Midbrain (tissue), 1 donor: ENCODE measurements around the gene SLC25A4.
"Not testable (repeated sequence)": the region's sequence is repeated elsewhere in the genome, so short reads cannot be mapped to it uniquely, and the experiment has no call there.

Source experiments
- DNase-seq: peaks from one replicate; lab custom pipeline; 2025; lab: John Stamatoyannopoulos, UW

SLC25A4 gene

DNA sequence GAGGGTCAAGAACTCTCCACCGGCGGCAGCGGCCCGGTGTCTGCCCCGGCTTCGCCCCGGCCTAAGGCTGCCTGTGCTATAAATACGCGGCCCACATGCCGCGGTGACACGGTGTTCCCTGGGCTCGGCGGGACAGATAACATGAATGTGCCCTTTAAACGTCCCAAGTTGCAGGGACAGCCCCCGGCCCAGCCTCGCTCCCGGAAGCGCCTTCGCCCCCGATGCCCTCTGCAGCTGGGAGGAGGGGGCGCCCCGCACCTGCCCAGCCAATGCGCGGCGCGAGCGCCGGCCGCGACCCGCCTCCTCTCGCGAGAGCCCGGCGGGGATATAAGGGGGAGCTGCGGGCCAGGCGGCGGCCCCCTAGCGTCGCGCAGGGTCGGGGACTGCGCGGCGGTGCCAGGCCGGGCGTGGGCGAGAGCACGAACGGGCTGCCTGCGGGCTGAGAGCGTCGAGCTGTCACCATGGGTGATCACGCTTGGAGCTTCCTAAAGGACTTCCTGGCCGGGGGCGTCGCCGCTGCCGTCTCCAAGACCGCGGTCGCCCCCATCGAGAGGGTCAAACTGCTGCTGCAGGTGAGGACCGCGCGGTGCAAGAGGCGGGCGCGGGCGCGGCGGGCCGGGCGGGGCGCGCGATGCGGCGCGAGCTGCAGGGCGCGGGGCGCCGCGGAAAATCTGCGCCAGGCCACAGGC is at the start of gene SLC25A4:
SLC25A4 (plus strand) TSS at position 355 of the 689 bp plus-strand sequence; CDS start at position 462, 107 bp downstream.
- peak; percentile 89 for DNase-seq

DNA sequence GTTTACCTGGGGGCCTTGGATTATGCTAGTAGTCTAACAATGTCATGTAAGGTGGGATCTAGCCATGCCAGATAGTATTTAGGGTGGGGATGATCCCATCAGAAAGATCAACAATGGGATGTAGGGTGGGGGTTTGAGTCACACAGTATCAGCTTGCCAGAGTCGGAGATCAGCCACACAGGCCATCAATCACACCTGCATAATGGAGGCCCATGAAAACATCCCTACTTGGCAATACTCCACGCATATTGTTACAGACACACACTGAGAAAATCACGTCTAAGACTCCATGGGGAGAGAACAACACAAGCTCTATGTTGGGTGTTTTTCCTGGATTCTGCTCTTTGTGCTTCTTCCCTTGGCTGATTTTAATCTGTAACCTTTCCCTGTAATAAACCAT is 49.5 kb upstream of the SLC25A4 start:
- DNase-seq = no peak

DNA sequence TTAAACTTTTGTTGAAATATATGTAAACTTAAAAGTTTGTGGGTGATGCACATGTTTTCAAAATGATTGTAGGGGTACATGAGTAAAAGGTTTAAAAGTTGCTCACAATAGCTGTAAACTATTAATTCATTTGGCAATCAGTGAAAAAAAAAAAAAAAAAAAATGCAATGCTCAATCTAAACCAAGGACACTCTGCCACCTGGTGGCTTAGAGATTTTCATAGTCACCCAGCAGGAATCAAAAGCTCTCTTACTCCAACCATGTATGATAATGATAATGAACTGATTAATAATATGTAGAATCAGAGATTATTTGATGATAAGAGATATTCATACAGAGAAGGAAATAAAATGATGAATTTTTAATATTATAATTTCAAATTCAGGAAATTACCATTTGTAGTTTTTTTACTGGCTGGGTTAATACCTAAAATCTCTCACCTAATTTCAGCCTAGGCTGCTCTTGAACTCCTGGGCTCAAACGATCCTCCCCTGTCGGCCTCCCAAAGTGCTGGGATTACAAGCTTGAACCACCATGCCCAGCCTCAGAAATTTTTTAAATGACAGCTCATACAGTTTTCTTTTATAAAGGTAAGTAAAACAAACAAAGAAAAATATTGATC is 46.9 kb upstream of the SLC25A4 start:
- DNase-seq = peak; percentile 7

DNA sequence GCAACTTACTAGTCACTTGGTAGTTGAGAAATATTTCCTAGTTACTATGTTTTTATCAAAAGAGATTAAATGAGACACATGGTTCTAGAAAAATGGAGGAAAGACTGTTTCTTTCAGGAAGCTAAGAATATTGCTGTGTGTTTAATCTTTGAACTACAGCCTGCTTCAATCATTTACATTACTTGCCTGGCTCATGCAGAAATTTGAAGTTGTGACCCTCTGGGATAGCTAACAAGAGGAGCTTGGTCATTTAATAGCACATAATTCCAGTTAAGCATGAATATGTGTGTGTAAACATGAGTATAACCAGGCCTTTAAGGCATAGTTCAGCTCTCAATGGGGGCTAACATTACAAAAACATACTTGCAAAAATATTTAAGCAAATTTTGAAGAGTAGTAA is 44.6 kb upstream of the SLC25A4 start:
- DNase-seq = no peak

DNA sequence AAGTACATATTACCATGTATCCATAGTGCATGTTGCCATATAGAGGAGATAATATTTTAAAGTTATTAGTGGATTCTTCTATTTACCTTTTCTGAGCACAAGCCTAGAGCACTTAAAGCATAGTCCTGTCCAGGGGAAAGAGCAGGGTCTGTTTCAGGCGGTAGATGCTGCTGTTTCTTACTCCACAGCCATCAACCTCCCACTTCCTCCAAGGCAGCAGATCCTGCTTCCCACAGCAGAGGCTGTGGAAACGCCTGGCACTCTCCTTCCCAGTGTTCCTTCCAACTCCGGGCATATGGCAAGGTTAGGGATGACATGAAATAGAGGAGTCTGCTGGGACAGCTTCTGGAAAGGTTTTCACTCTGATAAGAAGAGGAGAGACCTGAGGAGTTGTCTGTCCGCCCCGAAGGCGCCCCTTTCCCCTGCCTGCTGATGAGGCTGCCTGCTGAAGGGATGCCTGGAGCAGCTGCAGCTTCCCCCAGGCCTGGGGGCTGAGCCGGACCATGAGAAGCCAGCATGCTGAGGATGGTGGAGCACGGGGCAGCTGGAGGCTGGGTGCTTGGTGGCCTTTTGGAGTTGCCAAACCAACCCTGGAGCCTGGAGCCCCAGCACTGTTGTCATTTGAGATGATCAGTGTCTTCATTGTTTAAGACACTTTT is 43.9 kb upstream of the SLC25A4 start:
- no peak for DNase-seq

DNA sequence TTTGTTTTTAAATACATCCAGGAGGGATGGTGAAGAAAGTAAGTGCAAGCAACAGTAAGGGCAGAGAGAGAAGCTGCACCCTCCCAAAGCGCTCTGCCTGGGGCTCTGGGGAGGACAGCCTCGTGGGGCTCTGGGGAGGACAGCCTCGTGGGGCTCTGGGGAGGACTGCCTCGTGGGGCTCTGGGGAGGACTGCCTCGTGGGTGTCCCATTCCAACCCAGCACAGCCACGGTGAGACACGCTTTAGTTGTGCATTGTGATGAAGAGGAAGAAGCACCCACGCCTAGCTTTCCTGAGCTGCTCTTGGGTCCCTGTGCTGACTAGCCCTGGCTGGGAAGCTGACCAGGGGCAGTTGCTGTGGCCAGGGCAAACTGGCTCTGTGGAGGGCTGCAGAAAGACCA is 43.1 kb upstream of the SLC25A4 start:
- DNase-seq = no peak

DNA sequence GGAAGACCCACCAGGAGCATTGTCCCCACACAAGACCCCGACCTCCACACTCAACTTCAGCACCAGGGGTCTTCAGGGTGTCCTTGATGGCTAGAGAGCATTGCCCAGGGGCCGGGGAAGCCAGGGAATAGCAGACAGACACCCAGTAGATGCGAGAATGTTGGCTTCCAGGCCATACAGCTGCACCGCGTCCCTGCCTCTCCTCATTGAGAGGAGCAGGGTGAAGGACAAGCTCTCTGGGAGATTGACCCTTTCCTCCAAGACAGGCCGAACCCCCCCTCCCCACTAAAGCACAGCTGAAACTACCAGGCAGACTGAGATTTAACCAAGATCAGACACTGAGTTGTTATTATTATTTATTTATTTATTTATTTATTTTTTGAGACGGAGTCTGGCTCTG is 42.6 kb upstream of the SLC25A4 start:
- no peak for DNase-seq

DNA sequence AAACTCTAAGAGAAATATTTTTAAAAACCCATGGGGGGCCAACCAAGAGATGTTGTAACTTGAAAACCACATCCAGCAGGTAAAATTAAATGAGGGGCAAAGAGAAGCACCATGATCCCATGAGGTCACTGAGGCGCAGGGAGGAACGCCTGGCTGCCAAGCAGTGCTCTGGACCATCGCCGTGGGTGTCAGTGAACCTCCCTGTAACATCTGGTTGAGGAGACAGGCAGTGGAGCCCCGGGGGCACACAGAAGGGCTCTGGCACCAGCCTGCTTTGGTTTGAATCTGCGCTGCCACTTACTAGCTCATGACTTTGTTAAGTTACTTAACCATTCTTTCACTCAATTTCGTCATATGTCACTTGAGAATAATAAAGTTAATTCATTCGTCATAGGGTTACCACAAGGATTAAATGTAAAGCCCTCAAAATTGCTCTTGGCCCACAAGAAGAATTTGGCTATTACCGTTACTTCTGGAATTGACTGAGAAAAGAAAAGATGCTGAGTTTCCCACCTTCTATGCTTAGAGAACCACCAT is 41.6 kb upstream of the SLC25A4 start:
- DNase-seq = no peak

DNA sequence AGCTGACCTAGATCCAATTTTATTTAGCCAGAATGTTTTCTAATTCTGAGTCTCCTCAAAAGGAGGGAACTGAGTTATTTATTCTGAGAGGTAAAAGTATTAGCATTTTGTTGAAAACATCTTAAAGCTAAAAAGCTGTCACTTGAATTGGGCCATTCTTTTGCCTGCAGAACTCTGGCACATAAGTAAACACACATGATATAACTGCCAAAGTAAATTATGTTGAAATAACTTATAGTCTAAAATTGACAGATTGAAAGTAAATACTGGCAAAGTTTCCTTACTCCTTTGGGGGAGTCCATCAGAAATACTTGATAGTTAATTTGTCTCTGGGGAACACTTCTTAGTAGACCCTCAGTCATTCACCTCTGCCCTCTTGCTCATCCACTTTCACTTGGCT is 38.3 kb upstream of the SLC25A4 start:
- DNase-seq = no peak

DNA sequence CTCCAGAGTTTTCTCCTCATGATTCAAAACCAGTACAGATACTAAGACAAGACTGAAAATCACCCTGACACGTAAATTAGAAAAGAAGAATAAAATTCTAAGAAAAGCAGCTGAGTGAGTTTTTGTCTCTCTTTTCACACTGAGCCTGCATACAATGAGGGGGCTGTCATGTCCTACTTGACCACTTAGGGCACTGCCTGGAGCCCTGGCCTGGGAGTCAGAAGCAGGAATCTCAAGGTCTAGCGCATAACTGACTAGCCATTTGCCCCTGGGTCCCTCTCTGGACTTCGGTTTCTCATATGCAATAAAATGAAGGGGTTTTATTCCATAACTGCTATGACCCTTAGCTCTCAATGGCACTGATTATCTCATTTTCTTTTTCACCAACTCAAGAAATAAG is 36.7 kb upstream of the SLC25A4 start:
- DNase-seq = no peak

DNA sequence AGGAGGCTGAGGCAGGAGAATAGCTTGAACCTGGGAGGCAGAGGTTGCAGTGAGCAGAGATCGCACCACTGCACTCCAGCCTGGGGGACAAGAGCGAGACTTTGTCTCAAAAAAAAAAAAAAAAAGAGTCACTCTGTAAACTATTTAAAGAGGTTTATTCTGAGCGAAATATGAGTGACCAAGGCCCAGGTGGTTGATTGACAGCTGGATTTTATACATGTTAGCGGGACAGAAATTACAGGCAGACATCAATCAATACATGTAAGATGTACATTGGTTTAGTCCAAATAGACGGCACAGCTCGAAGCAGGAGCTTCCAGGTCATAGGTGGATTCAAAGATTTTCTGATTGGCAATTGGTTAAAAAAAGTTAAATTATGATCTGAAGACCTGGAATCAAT is 35.5 kb upstream of the SLC25A4 start:
- not testable (repeated sequence) for DNase-seq

DNA sequence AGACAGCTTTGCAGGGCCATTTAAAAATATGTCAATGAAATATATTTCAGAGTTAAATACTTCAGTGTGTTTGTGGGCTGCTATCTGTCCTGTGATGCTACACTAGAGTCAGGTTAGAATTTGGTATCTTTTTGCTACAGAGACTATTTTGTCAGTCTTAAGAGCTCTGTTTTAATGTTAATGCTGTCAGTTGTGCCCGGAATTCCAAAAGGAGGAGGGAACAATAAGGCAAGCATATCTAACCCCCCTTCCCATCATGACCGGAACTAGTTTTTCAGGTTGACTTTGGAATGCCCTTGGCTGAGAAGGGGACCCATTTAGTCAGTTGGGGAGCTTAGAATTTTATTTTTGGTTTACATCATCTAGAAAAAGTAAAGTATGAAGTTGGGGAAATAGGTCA is 34.9 kb upstream of the SLC25A4 start:
- no peak for DNase-seq

DNA sequence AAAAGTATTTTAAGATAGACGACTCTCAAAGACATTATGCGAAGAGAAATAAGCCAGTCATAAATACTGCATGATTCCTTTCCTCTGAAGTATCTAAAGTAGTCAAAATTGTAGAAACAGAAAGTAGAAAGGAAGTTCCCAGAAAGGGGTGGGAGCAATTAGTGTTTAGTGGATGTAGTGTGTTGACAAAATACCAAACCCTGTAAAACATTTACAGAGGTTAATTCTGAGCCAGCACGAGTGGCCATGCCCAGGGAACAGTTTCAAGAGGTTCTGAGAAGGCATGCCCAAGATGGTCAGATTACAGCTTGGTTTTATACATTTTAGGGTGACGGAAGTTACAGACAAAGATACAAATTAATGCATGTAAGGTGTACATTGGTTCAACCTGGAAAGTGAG is 34.4 kb upstream of the SLC25A4 start:
- no peak for DNase-seq

DNA sequence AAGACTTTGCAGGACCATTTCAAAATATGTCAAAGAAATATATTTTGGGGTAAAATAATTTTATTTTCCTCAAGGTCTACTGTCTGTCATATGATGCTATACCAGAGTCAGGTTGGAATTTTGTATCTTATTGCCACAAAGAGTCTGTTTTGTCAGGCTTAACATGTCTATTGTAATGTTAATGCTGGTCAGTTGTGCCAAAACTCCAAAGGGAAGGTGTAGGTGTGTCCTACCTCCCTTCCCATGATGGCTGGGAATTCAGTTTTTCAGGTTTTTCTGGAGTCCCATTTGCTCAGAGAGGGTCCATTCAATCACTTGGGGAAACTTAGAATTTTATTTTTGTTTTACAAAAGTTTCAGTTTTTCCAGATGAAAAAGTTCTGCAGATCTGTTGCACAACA is 33.3 kb upstream of the SLC25A4 start:
- no peak for DNase-seq

DNA sequence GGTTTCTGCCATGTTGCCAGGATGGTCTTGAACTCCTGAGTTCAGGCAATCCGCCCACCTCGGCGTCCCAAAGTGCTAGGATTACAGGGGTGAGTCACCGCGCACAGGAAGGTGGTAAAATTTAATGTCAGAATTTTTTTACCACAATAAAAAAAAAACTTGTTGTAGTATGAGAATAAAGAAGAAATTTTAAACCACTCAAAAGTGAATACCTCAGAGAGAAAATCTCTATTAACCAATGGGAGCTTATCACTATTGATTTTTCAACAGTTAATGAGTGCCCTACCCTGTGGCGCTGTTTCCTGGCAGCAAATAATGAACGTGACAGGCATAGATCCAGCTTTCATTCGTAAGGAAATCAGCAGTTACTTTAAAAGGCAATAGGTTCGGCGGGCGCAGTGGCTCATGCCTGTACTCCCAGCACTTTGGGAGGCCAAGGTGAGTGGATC is 32.7 kb upstream of the SLC25A4 start:
- no peak for DNase-seq

DNA sequence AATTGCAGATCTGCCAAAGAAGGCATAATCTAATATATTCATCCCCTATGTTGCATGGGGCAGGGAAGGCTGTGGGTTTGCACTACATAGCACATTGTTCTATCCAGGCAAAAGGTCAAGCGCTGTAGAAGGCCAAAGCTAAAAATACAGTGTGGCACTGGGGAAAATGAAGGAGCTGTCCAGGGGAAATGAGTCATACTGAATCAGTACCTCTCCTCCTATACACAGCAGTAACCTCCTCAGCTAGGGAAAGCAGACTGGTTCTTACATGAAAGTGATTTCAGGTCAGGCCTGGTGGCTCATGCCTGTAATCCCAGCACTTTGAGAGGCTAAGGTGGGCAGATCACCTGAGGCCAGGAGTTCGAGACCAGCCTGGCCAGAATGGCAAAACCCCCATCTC is 31.0 kb upstream of the SLC25A4 start:
- DNase-seq = no peak

DNA sequence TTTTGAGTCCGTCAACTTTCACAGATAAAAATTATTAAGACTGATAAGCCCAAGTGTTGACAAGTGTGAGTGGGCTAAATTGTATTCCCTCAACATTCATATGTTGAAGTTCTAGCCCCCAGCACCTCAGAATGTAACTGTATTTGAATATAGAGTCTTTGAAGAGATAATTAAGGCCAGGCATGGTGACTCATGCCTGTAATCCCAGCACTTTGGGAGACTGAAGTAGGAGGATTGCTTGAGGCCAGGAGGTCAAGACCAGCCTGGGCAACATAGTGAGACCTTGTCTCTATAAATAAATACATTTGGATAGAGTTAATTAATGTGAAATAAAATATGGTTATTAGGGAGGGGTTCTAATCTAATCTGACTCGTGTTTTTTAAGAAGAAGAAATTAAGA is 29.7 kb upstream of the SLC25A4 start:
- no peak for DNase-seq

DNA sequence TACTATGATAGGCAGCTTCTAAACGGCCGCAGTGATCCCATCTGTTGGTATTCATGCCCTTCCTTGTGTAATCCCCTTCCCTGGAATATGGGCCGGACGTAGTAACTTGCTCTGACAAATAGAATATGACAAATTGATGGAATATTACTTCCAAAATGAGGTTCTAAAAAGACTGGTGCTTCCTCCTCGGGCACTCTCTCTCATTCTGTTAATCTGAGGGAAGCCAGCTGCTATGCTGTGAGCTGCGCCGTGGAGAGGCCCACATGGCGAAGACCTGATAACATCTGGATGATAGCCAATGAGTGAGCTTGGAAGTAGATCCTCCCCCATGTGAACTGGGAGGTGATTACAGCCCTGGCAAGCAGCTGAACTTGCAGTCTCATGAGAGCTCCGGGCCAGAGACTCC is 27.2 kb upstream of the SLC25A4 start:
- DNase-seq = no peak

DNA sequence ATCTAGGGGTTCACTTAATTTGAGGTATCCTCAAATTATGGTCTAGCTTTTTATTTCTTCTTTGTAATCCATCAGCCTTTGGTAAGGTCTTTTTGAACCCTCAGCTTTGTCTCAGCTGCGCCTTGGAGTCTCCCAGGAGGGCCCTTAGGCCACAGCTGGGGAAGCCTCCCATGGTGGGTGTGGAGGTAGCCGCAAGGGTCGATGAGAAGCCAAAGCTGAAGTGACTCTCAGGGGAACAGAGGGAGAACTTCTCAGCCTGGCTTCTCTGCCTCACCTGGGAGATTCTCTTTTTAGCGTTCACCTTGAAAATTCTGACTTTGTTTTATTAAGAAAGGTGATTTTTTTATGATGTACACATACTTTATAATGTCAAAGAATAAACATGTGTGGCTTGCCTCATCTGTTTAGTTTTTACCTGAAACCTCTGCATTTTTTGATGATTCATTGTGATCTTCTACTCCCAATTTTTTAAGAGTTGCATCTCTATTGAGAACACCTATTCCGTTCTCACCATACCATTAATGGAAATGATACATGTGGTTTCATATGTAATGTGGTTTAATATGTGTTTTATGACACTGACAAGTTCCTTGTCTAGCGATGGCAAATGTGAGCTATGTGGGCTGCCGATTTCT is 25.6 kb upstream of the SLC25A4 start:
- DNase-seq = no peak

DNA sequence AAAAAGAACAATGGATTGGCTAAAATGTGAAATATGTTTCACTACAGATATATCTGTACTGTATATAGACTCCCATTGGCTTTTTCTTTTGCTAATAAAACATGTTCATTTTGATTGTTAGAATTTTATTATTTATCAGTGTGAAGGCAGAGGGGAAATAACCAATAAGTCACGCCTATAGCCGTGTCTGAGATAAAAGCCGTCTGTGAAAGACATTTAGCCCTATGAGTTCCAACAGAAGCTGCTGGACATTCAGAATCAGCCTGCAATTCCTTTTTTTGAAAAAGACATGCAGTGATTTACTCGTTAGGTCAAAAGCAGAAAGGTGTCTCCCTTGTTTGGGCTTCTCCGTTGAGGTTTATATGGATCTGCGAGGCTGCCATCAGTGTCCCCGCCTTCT is 24.2 kb upstream of the SLC25A4 start:
- DNase-seq = no peak

DNA sequence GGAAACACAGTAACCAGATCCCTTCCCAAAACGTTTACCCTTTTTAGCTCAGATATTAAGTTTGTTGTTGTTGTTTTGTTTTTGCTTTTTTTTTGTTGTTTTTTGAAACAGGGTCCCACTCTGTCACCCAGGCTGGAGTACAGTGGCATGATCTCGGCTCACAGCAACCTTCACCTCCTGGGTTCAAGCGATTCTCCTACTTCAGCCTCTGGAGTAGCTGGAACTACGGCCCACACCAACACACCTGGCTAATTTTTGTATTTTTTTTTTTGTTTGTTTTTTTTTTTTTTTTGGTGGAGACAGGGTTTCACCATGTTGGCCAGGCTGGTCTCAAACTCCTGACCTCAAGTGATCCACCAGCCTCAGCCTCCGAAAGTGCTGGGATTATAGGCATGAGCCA is 23.6 kb upstream of the SLC25A4 start:
- not testable (repeated sequence) for DNase-seq

DNA sequence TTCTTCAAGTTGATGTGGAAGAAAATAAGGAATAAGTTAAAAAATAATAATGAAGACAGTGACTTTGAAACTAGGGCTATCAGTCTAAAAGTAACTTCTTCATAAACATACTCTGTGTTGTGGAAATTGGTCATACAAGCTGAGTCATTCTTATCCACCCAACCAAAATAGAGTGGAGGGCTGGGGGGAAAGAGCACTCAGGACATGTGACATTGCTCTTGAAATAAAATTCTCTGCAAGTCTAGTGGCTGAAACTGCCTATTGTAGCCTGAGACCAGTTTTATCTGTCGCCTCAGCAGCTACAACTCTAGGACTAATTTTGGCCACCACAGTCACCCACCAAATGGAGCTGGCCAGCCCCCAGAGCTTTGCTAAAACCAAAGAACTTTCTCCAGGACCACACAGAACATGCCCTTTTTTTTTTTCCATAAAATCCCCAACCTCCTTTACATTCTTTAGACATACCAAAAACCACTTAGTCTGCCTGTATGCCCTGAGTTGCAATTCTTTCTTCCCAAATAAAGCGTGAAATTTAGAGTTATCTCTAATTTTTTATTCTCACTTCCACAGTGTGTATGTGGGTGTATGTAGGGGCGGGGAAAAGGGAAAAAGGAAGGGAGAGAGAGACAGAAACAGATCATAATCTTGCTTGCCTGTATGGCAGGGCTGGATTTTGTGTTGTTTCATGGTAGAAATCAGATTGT is 23.0 kb upstream of the SLC25A4 start:
- DNase-seq = no peak
